ENCODE results near the gene GPATCH2L. TPM values are rescaled to one million over a fixed set of nuclear protein-coding genes. Genes with fewer than 3 reads are reported as not detected.

The GPATCH2L gene
- total and polyA plus RNA-seq, 7 donors: 6.2 to 42.6 (median 29.9) TPM

GRCh38 chr14:76168531-76168930, 16.8 kb downstream of the GPATCH2L start:
- H3K27ac ChIP-seq: no peak overlapping the region
- peaks cover 22% of the 10 kb centered on the region for H3K4me1 ChIP-seq
- H3K27me3 ChIP-seq (ENCODE audit: insufficient read depth in 3 of 3, low read length in 2 of 3): no peaks in the 10 kb centered on the region
- H3K36me3 ChIP-seq (ENCODE audit: insufficient read depth in 1 of 2, low read depth in 1 of 2): peaks cover 21 to 54% of the 10 kb centered on the region in 2 donors
- ATAC-seq (no peak), DNase-seq (no peak)
- TF ChIP-seq CTCF (IDR thresholded peaks at IDR 0.05): no peak
- H3K4me3 ChIP-seq: no peak overlapping the region
- intact Hi-C loops (cut with DNase I): no loop called here
- no peaks in the 10 kb centered on the region for H3K9me3 ChIP-seq
- 90 to 93% (median 91%) methylated on average over 3 of the region's 3 CpGs for WGBS, 3 donors

- no peak for ATAC-seq
Measured at GRCh38 chr14:76169776-76170175, 18.1 kb downstream of the GPATCH2L start.

GRCh38 chr14:76174982-76175381, 23.3 kb downstream of the GPATCH2L start:
- Histone ChIP-seq H3K27me3 (ENCODE audit: insufficient read depth in 3 of 3, low read length in 2 of 3) (no peaks in the 10 kb centered on the region), H3K36me3 (ENCODE audit: insufficient read depth in 1 of 2, low read depth in 1 of 2) (peaks cover 10 to 83% of the 10 kb centered on the region in 2 donors), H3K4me1 (no peaks in the 10 kb centered on the region), H3K27ac (no peak overlapping the region), H3K9me3 (no peaks in the 10 kb centered on the region), H3K4me3 (no peak overlapping the region)
- 89 to 93% (median 92%) methylated on average over 2 of the region's 2 CpGs for WGBS, 3 donors
- DNase-seq: no peak
- intact Hi-C loops (cut with DNase I): no loop called here
- TF ChIP-seq CTCF (IDR thresholded peaks at IDR 0.05): no peak
- no peak for ATAC-seq

More at GRCh38 chr14:76169776-76170175, 18.1 kb downstream of the GPATCH2L start:
- Histone ChIP-seq H3K27ac (no peak overlapping the region), H3K4me1 (peaks cover 14% of the 10 kb centered on the region), H3K9me3 (no peaks in the 10 kb centered on the region), H3K4me3 (no peak overlapping the region), H3K27me3 (ENCODE audit: insufficient read depth in 3 of 3, low read length in 2 of 3) (no peaks in the 10 kb centered on the region), H3K36me3 (ENCODE audit: insufficient read depth in 1 of 2, low read depth in 1 of 2) (peaks cover 21 to 64% of the 10 kb centered on the region in 2 donors)
- intact Hi-C loops (cut with DNase I): no loop called here
- WGBS, 3 donors: 74 to 85% (median 80%) methylated on average over 3 of the region's 3 CpGs
- DNase-seq: no peak
- no peak for TF ChIP-seq CTCF (IDR thresholded peaks at IDR 0.05)

GRCh38 chr14:76175942-76176341, 24.2 kb downstream of the GPATCH2L start:
- Histone ChIP-seq H3K4me1 (no peaks in the 10 kb centered on the region), H3K36me3 (ENCODE audit: insufficient read depth in 1 of 2, low read depth in 1 of 2) (peaks cover 14 to 86% of the 10 kb centered on the region in 2 donors), H3K27ac (no peak overlapping the region), H3K4me3 (no peak overlapping the region), H3K27me3 (ENCODE audit: insufficient read depth in 3 of 3, low read length in 2 of 3) (no peaks in the 10 kb centered on the region), H3K9me3 (no peaks in the 10 kb centered on the region)
- intact Hi-C loops (cut with DNase I): no loop called here
- no peak for DNase-seq
- TF ChIP-seq CTCF (IDR thresholded peaks at IDR 0.05): no peak
- 88 to 92% (median 88%) methylated on average over 3 of the region's 3 CpGs for WGBS, 3 donors
- no peak for ATAC-seq

- Histone ChIP-seq H3K36me3 (ENCODE audit: insufficient read depth in 1 of 2, low read depth in 1 of 2) (peaks cover 10 to 97% of the 10 kb centered on the region in 2 donors), H3K4me1 (no peaks in the 10 kb centered on the region), H3K4me3 (no peak overlapping the region), H3K27me3 (ENCODE audit: insufficient read depth in 3 of 3, low read length in 2 of 3) (no peaks in the 10 kb centered on the region), H3K27ac (no peak overlapping the region), H3K9me3 (no peaks in the 10 kb centered on the region)
- no peak for DNase-seq
- WGBS, 3 donors: 48 to 70% (median 50%) methylated on average over 1 of the region's 1 CpG
- TF ChIP-seq CTCF (IDR thresholded peaks at IDR 0.05): no peak
- ATAC-seq: peak in 1 of 4 donors; percentile 41
- intact Hi-C loops (cut with DNase I): no loop called here
Measured at GRCh38 chr14:76181546-76181945, 29.8 kb downstream of the GPATCH2L start.

Measured in psoas muscle (tissue), 8 donors.